GM19043 (cell line): Measurements from ENCODE around the gene PNMA1.

ENCODE experiments used
- ATAC-seq: cut with Tn5 transposase; IDR thresholded peaks from one replicate; pipeline ENCODE4 v1.9.1; 2021; ENCODE audit warnings: low read depth; ENCODE audit not compliant: unreplicated experiment

The PNMA1 gene

GRCh38 chr14:73678698-73679097 is 35.5 kb downstream of the PNMA1 start:
- no peak for ATAC-seq

GRCh38 chr14:73674986-73675385 is 39.2 kb downstream of the PNMA1 start:
- ATAC-seq = no peak

GRCh38 chr14:73667854-73668253 is 46.3 kb downstream of the PNMA1 start:
- ATAC-seq = no peak

GRCh38 chr14:73666583-73666982 is 47.6 kb downstream of the PNMA1 start:
- no peak for ATAC-seq

- no peak for ATAC-seq
Observed at GRCh38 chr14:73665130-73665529, 49.1 kb downstream of the PNMA1 start.

- ATAC-seq = no peak
Observed at GRCh38 chr14:73663548-73664212, 50.5 kb downstream of the PNMA1 start.

GRCh38 chr14:73662487-73662943 is 51.7 kb downstream of the PNMA1 start:
- no peak for ATAC-seq

- no peak for ATAC-seq
Observed at GRCh38 chr14:73661872-73662271, 52.3 kb downstream of the PNMA1 start.
